Measurements from ENCODE around the gene PARD6G.

- no peak for TF ChIP-seq POLR2AphosphoS5 (IDR thresholded peaks at IDR 0.05)
- no peak for TF ChIP-seq CTCF (IDR thresholded peaks at IDR 0.05)
- no peak for TF ChIP-seq POLR2A (IDR thresholded peaks at IDR 0.05)
These were observed 126.4 kb downstream of the PARD6G start for GRCh38 chr18:80120932-80121331.
